GM23338 (cell line): Measurements from ENCODE around the gene RUNDC3A.

ENCODE experiments used
- CREB1 ChIP-seq: fragments of 250-450 bp; sonication (Bioruptor Pico); IDR thresholded peaks from 2 replicates; pipeline ENCODE4 v1.5.0; 2020; ENCODE audit warnings: low read depth, mild to moderate bottlenecking, moderate library complexity
- EZH2 ChIP-seq: fragments of 200-600 bp; sonication (generic); IDR thresholded peaks from one replicate; pipeline ENCODE4 v1.8.0; 2017; ENCODE audit warnings: antibody characterized with exemption, mild to moderate bottlenecking, low read depth; ENCODE audit not compliant: unreplicated experiment
- EZH2phosphoT487 ChIP-seq: fragments of 200-600 bp; sonication (generic); IDR thresholded peaks from one replicate; pipeline ENCODE4 v1.8.1; 2018; ENCODE audit warnings: antibody characterized with exemption; ENCODE audit not compliant: unreplicated experiment
- NANOG ChIP-seq: IDR thresholded peaks from 2 replicates; pipeline ENCODE4 v1.6.1; 2016; ENCODE audit warnings: antibody characterized with exemption, borderline replicate concordance
- POLR2AphosphoS5 ChIP-seq: IDR thresholded peaks from 2 replicates; pipeline ENCODE4 v1.6.1; 2016; ENCODE audit warnings: antibody characterized with exemption, low read depth
- STAT1 ChIP-seq: IDR thresholded peaks from one replicate; pipeline ENCODE4 v1.6.1; 2016; ENCODE audit warnings: antibody characterized with exemption; ENCODE audit not compliant: unreplicated experiment
- TF ChIP-seq, protein P1 (sequence below), 2 experiments: fragments of 200-600 bp in 1 of 2; sonication (generic) in 1 of 2; conservative IDR thresholded peaks; 2 replicates each; pipeline versions ENCODE4 v1.5.1 to v1.6.1; 2016 to 2017; ENCODE audit warnings: antibody characterized with exemption in 2 of 2, low read depth in 2 of 2, mild to moderate bottlenecking in 2 of 2, moderate library complexity in 1 of 2

DNA sequence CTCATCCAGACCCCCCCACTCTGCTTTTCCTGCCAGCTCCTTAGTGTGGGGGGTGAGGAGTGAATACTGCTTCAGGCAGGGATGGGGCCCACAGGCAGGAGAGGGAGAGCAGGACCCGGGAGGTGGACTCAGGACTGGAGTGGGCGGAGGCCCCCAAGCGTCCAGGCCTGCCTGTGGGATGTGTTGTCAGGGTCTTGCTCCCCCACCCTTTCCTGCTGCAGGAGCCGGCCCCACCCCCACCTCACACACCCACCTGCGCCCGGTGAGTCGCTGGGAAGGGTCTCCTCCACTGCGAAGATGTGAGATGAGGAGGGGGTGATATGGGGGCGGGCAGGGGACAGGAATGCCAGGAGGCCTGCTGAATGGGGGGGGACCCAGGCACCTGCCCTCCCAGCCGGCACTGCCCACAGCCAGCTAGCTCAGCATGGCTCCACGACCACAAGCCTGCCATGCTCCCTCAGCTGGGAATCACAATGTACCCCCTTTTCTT, 54.1 kb downstream of the RUNDC3A start:
- TF ChIP-seq POLR2AphosphoS5 (no peak), EZH2 (no peak), EZH2phosphoT487 (no peak), CREB1 (CRISPR knock-in tag) (no peak), STAT1 (no peak), NANOG (no peak)
- TF ChIP-seq, protein P1, sequence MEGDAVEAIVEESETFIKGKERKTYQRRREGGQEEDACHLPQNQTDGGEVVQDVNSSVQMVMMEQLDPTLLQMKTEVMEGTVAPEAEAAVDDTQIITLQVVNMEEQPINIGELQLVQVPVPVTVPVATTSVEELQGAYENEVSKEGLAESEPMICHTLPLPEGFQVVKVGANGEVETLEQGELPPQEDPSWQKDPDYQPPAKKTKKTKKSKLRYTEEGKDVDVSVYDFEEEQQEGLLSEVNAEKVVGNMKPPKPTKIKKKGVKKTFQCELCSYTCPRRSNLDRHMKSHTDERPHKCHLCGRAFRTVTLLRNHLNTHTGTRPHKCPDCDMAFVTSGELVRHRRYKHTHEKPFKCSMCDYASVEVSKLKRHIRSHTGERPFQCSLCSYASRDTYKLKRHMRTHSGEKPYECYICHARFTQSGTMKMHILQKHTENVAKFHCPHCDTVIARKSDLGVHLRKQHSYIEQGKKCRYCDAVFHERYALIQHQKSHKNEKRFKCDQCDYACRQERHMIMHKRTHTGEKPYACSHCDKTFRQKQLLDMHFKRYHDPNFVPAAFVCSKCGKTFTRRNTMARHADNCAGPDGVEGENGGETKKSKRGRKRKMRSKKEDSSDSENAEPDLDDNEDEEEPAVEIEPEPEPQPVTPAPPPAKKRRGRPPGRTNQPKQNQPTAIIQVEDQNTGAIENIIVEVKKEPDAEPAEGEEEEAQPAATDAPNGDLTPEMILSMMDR (conservative IDR thresholded peaks at IDR 0.05; ENCODE audit: low read depth in 2 of 2) = no peak
